Amniotic epithelial cell (primary cell): ENCODE measurements around the gene DCBLD1.
A peak's percentile ranks its signal among the peaks of the same experiment; 100 is the strongest.

Experiments
- DNase-seq: peaks from one replicate; pipeline ENCODE4 v3.0.0-alpha.2; 2010; ENCODE audit warnings: low read depth

The DCBLD1 gene

DNA sequence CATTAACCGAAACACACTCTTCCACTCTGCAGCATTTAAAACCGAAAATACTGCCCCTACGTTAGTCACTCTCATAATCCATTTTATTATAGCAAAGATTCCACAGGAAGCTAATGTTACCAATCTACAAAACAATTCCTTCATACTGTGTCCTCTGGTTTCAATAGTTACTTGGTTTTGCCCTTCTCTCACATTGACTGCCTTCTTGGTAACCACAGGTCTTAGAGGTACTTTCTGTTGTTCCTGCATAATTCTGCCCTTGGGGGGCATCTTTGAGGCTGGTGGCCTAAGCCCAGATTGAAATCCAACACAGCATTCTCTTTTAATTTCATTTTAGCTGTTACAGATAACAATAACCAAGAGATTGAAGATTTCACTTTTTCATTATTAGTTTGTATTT lies 9.8 kb upstream of the DCBLD1 start:
- DNase-seq, result no peak

DNA sequence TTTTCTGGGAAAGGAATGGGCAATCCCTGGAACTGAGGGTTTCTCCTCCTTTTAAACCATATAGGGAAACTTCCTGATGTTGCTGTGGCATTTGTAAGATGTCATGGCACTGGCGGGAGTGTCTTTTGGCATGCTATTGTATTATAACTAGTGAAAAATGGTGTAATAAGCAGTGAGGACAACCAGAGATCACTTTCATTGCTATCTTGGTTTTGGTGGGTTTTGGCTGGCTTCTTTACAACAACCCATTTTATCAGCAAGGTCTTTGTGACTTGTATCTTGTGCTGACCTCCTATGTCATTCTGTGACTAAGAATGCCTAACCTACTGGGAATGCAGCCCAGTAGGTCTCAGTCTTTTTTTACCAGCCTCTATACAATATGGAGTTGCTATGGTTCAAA lies 9.1 kb upstream of the DCBLD1 start:
- DNase-seq, result no peak

DNA sequence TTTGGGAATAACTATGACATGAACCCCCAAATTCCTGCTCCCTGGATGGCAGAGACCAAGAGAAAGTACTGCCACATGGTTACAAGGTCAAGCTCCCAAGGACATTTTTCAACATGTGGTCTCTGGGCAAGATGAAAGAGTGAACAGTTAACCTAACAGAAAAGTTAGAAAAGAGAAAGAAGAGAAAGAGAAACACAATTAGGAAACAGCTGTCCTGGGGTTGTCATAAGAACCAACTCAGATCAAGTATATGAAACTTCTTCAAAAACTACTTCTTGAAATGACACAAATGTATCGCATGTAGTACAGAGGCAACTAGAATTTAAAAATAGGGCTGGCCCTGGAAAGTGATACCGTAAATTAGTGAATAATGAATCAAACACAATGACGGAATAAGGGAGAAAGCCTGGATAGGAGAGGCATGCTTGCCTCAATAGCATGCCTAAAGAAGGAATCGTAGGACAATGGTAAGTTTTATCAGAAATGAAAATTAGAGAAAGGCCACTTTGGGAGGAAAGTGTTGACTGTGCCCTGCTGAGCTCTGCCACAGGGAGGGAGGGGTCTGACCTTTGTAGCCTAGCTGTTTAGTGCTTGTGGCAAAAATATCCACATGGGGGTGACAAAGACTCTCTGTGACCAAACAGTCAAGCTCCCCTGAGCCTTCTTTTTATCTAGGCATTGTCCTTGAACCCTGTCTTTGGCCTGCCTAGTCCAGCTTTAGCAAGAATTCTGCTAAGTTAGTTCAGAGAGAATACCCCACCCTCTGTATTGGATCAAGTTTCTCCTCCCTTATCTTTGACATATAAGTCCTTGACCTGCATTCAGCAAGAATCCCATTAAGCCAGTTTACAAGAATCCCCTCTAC lies 4.3 kb upstream of the DCBLD1 start:
- DNase-seq, result no peak

DNA sequence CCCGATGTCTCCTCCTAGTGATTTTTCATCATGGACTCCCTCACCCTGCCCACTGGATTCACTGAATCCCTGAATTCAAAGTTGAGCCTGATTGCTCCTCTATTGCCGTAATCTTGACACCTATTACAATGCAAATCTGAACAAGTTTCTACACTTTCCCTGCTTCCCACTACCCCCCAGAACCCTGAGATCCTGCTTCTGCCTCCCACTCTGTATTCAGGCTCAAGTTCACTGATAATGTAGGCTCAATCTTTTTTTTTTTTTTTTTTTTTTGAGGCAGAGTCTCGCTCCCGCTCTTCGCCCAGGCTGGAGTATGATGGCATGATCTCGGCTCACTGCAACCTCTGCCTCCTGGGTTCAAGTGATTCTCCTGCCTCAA lies 3.6 kb upstream of the DCBLD1 start:
- DNase-seq, result no peak

DNA sequence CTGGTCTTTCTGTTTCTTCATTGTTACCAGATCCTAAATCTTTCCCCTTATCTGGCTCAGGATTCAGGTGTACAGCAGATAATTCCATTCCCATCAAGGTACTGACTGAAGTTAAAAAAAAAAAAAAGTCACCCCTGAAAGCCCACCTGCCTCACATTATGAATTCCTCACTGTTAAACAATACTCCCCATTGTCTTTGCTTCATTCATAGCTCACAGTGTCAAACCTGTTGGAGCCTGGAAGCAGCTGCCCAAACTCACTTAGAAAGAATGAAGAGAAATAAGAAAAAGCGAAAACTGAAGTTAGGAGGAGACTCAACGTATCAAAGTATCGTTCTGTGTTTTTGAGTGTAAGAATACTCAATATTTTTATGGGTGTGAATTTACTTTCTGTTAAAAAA lies 1.8 kb upstream of the DCBLD1 start:
- no peak for DNase-seq

DNA sequence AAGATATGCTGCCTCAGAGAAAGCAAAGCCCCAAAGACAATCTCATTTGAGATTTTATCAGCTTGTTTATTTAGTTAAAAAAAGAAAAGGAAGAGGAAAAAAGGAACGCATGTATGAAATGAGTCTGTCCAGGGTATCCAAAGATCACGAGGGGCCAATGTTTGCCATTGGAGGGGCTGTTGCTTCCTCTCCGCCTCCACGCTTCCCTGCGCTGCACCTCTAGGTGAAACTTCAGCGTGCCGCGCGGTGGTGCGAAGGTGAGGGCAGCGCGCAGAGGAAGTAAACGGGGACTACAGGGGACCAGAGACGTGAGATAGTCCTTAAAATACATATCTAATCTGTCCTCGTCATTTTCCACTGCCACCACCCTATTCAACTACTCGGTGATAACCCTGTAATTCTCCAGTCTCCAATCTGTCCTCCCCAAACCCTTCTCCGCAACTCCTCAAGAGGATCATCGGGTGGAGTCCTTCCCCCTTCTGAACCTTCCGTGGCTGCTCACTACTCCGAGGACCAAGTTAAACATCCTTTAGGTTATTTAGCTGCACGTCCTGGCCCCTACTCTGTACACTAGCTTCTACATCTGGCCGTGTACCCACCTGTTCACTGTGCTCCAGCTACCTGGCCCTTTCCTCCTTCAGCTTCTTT lies 1.1 kb upstream of the DCBLD1 start:
- DNase-seq, result no peak

DNA sequence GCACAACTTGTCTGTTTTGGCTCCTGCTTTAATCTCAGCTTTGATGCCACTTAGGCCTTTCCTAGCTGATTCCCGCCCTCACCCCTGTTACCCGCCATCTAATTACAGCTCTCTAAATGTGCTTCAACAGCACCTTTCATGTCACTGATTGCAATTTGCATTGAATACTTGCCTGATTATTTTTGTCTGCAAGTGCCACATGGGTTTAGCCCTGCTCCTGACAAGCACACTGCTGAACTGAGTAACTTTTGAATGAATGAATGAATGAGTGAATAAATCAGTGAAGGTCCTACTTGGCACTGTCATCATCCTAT lies 591 bp upstream of the DCBLD1 start:
- DNase-seq, result no peak

DNA sequence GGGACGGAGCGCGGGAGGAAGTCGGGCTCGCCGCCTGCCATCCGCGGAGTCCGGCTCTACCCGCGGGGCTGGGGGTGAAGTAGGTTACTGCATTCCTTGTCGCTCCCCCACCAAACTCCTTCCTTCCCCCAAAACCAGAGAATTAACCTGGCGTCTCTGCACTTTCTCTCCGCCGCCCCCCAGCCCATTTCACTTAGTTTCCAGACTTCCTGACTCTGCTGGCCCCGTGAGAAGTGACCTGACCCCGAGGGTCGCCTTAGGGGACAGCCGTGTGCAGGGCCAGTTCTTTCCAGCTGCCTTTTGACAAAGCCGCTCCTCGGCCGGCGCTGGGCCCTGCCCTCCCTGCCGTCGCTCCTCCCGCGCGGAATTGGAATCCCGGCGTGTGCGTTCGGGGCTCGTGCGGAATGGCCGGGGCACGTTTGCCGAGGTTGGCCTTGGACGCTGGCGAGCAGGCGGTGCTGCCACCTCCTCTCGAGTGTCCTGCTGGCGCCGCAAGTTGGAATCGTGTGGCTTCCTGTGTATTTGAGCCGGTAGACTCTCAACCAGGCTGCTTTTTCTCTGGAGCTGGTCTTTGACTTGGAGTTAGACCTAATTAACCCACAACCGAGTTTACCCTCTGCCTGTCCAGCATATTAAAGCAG lies 650 bp downstream of the DCBLD1 start:
- DNase-seq, result peak; percentile 41

DNA sequence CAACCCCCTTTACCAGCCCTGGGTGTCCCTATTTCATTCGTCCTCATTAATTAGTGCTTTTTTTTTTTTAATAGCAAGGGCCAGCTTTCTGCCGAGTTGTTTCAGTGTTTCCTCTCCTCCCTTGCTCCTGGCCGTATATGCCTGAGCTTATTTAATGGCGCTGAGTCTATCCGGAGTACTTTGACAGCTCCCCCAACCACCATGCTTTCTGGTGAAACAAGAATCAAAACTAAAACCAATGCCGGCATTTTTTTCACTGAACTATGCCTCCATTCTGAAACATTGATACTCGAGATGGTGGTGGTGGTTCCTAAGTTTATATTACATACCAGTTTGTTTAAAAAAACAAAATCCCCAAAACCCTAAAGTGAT lies 1.2 kb downstream of the DCBLD1 start:
- DNase-seq, result peak; percentile 40

DNA sequence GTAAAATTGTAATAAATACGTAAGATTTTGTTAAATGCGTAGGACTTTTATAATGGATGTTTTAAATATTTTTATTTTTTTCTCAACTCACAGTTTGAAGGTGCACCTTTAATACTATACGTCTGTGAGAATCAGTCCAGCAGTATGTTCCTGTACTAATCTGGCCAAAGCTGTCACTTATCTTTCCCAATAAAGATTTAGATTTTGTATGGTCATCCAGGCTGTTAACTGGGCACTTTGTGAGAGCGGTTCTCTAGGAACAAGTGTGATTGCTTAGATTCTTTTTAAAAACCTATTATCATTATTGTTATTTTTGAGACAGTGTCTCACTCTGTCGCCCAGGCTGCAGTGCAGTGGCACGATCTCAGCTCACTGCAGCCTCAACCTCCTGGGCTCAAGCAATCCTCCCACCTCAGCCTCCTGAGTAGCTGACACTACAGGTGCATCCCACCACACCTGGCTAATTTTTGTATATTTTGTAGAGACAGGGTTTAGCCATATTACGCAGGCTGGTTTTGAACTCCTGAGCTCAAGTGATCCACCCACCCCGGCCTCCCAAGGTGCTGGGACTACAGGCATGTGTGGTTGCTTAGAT lies 1.7 kb downstream of the DCBLD1 start:
- DNase-seq, result no peak

DNA sequence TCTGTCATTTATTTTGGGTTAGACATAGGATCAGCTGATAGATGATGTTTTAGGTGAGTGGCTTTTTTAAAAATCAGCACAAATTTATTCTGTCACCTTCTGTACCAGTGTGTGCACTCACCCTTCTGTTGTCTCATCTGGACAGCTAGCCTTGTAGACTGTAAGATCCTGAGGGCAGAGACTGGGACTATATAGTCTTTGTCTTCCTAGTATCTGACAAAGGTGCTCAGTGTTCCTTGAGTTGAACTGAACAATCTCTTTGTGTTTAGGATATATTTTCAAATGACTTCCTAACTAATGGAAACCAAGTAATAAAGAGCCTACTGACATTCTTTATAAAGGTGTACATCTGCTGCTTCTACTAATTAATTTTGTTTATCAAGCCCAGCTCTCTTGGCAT lies 3.0 kb downstream of the DCBLD1 start:
- no peak for DNase-seq

DNA sequence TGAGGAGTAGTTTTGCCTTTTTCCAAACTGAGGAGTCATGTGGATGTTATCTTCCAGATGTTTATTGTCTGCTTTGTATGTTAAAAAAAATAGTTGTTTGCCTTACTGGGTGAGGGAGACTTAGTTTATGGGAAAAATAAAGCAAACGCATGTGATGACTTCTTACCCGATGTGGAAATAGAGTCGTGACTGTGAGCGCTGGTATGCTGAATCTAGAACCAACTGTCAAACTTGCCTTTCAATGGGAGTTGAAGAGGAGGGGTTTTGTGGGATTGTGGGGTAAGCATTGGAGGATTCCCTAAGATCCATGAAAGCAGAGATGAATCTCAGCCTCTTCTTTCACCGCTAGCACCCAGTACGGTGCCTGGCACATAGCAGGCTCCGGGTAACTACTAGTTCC lies 5.3 kb downstream of the DCBLD1 start:
- peak; percentile 68 for DNase-seq

DNA sequence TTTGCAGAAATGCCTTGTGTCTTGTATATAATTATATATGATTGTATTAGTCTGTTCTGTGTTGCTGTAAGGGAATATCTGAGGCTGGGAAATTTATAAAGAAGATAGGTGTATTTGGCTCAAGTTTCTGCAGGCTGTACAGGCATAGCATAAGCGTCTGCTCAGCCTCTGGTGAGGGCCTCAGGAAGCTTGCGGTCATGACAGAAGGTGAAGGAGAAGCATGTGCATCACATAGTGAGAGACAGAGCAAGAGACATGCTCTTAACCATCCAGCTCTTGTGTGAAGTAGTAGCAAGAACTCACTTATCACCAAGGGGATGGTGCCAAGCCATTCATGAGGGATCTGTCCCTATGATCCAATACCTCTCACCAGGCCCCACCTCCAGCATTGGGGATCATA lies 6.5 kb downstream of the DCBLD1 start:
- DNase-seq, result no peak

DNA sequence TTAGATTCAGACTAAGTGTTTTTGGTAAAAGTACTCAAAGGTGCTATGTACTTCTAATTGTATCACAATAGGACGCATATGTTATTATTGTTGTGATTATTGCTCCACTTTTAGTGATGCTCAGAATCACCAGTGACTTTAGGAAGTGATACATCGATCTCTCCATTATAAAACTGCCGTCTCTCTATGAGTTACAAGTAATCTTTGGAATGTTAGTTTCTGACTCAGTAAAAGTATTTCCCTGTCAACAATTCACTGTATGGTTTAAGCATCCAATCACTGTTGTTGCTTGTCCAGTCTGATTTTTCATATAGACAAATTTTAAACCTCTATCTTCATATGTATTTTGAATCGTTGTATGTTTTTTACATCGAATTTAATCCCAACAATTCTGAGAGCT lies 9.4 kb downstream of the DCBLD1 start:
- no peak for DNase-seq

DNA sequence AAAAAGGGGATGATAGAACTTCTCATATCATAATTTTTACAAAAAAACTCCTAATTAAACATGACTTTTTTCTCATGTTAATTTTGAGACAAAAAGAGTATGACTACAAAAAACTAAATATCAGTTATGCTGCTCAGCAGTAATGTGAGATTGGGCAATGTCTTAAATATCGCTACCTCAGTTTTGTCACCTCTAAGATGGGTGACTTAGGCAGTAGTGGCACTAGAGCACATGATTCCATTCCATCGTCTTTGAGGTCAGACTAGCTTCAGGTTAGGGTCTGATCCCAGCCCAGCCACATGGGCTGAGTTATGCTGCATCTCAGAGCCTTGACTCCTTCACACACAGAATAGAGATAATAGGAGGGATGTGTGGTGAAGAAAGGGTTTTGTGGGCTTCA lies 11.0 kb downstream of the DCBLD1 start:
- no peak for DNase-seq

DNA sequence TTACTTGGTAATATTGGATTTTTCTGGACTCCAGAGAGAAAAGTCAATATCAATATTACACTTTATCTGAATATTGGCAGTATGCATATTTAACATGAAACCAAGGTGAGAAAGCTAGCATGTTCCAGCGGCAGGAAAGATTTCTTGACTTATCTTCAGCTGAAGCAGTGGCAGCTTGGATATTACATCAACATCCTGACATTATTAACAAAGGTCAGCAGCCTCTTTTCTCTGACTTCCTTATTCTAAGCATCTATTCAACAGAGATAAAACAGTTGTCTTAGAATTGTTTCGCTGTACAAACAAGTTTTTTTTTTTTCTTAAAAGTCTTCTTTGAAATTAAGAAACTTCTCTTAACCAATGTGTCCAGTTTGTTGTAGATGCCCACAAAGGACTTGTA lies 11.8 kb downstream of the DCBLD1 start:
- DNase-seq, result peak; percentile 57

DNA sequence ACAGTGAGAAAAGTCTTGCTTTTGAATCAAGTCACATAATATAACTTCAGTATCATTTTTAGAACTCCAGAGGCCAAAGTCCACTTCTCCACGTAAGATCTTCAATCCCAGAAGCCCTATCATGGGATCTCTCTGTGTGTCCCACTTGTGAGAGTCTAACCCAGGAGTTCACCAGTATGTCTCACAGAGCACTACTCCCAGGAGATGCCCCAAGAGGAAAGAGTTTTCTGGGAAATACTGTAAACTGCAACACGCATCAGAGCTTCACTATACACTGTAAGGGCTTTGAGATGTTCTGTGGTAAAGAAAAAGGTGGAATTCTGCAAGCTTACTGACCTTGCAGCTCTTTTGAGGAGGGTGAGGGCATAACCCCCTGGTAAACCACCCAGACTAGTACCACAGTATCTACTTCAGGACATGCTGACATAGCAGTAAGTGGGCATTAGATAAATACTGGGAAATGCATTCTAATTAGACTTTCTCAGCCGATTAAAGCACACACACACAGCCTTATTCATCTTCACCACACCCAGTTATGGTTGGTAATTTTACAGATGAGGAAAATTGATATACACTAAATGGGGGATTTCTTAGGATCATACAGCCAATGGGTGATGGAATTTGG lies 12.3 kb downstream of the DCBLD1 start:
- peak; percentile 60 for DNase-seq

DNA sequence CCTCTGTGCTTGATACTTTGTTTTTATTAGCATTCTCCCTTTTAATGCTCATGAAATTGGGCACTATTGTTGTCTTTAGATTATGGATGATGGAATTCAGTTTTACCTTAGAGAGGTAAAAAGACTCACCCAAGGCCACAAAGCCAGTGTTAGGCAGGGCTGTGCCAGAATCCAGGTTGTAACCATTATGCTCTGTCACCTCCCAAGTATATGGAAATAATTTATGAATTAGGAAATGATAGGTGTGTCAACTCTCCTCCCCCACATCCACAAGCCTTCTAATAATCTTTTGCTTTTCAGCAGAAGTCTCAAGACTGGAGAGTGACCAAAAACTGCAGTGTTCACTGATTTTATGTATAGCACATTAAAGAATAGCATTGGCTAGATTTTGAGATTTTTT lies 13.0 kb downstream of the DCBLD1 start:
- DNase-seq, result no peak

DNA sequence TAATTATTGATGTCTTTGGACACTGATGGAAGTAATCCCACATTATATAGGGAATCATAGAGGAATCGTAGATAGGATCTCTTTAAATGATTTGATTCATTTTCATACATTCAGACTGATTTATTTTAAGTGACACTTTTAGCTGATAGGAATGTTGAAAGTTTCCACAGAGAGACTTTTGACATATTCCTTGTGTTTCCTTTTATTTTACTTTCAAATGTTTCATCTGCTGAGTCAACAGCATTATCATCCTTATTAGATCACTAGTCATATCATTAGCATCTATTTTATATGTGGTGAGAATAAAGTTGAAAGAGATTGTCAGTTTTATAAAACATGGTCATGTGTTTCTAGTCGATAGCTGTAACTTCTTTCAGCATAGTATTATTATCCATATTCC lies 13.4 kb downstream of the DCBLD1 start:
- peak; percentile 52 for DNase-seq

DNA sequence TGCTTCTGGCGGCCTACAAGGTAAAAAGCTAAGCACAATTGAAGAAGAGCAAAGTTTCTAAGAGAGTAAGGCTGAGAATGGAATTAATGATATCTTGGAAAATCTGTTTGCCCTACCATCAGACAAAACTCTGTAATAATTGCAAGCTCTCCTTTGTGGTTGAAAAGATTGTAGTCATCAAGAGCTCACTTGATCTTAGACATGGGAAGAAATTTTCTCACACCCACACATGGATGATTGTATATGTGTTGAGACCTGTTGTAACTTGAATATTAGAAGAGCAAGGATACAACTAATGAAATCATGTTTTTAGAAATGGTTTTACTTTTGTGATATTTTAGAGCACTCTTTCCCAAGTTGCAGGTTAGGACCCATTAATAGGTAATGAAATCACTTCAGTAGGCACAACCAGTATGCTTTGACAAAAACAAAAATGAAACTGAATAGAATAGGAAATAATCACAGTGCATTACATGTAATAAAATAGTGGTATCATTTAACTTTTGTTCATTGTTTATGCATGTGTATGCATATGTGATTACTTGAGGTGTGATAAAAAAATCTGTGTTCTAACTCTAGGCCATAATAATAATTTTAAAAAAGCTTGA lies 14.0 kb downstream of the DCBLD1 start:
- DNase-seq, result peak; percentile 93

DNA sequence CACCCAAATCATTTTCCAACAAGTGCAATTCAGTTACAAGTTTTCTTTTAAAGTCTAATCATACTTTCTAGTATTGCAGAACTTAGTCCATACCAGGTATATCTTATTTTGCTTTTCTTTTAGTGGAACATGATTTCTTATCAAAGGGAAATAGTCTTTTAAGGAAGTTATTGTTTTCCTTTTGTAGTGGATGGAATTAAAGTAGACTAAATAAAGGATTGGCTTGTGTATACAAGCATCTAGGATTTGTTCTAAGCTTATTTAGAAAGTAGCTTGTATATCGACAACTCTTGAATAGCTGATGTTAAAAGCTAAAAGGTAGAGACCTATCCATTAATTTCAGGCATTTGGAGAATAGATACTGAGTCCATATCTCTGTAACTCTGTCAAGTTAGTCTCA lies 14.8 kb downstream of the DCBLD1 start:
- DNase-seq, result no peak

DNA sequence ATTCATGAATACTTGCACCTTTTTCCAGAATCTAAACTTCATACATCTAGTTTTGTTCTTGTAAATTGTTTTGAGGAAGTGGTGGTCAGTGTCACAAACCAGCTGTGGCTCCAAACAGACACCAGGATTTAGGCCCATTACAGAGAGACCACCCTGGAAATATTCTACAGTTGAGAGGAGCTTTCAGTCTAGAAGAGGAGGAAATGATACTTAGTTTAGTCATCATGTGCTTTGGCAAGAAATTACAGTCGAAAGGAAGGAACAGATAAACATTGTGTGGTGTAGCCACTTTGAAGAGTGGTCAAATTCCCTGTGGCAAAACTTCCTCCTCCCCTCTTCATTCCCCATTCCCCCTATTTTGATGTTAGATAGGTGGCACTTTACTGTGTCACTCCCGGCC lies 15.7 kb downstream of the DCBLD1 start:
- peak; percentile 80 for DNase-seq
